Putamen (tissue), 1 donor: ENCODE results near the gene GDPD4.

Source experiments
- DNase-seq: peaks from one replicate; pipeline ENCODE4 v3.0.0-alpha.2; 2016; ENCODE audit warnings: low spot score

The GDPD4 gene

GRCh38 chr11:77294040-77294439 is 7.4 kb downstream of the GDPD4 start:
- DNase-seq, result no peak

- no peak for DNase-seq
These were observed 11.7 kb downstream of the GDPD4 start for GRCh38 chr11:77289737-77290136.

- DNase-seq, result no peak
These were observed 13.7 kb downstream of the GDPD4 start for GRCh38 chr11:77287615-77288273.

DNA sequence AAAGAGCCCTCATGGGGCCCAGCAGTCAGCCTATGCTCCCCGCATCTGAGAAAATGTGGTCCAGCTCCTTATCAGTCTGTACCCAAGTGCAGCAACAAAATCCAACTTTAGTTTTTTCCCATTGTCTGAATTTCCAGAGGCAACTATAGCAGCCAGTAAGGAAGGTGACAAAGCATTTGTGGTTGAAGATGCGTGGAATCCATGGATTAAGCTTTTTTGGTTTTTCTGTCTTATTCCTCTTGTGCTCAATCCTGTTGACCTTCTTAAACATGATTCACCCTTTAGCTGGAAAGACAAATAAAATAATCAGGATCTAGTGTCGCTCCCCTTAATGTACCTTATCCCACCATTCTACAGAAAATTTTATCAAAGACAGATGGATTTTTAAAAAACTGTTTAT is 14.3 kb downstream of the GDPD4 start:
- DNase-seq, result no peak

DNA sequence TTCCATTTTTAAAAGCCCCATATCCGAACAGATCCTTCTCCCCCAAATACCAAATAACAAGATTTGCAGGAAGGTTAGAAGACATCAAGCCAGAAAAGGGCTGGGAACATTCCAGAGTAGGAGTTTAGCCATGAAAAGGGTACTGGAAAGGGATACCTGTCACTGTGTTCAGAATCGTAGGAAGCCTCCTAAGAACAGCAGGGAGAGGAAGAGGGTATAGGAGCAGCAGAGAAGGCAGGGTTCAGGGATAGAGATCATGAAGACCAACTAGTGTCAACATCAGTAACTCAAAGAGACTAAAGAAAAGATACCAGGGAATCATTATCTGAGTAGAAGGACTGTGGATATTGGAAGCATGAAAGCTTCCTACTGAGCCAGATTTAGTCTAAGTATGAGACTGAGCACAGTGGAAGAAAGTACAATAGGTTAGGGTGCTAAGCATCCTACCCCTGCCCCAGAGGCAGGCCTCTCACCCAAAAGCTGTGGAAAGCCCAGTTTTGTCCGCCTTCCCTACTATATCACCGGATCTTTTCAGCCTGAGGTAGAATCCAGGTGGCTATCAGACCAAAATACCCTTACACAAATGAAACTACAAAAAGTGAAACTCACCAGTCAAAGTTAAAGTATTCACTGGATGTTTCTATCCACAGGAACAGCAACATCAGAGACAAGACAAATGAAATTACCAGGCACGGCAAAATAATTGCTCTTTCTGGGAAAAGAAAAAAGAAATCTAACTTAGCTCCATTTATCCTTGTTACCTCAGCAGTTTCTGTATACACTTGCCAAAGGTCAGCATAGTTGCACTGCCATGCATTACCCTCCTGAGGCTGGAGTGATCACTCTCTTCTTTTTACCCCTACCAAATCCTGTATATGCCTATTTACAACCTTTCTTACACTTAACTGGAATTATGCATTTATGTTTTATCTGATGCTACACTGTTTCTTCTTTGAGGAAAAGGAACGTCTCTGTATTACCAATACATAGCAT is 16.7 kb downstream of the GDPD4 start:
- DNase-seq, result no peak

- no peak for DNase-seq
These were observed 18.4 kb downstream of the GDPD4 start for GRCh38 chr11:77283101-77283500.

DNA sequence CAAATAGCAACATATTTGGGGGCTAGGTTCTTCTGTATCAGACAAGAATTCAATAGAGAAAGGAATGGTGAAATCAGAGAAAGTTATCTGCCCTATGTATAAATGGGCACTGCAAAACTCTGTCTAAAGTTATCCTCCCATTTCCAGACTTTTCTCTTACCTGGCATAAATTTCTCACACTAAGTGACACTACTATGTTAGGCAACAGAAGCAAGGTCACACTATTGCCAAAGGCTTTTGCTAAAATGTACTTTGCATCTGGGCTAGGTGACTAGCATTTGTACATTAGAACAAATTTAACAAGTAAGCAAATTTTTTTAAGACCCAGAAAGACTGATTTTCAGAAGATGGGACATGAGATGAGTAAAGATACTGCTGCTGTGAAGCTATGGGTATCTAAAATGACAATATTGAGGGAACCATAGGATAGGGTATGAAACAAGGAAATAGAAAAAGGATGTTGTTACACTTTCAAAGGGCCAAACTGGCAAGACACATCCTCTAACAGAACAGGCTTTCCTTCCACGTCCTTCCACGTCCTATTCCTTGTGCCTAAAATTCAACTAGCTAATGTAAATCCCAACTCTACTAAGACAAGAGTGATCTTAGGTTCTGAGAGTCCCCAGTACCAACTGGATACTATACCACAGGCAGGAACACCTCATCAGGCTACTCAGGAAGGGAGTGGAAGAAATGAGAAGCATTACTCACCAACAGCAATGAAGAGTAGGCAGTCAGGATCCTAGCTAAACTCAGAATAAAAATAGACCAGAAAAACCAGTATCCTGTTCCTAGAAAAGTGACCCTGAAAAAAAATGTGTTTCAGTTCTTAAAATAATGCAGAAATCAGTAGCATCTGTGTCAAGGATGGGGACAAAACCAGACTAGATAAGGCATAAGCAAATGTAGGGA is 22.6 kb downstream of the GDPD4 start:
- DNase-seq, result no peak

GRCh38 chr11:77276271-77276670 is 25.2 kb downstream of the GDPD4 start:
- DNase-seq, result no peak

GRCh38 chr11:77270921-77271320 is 30.6 kb downstream of the GDPD4 start:
- DNase-seq, result no peak

- DNase-seq, result no peak
These were observed 31.9 kb downstream of the GDPD4 start for GRCh38 chr11:77269484-77270123.

- no peak for DNase-seq
These were observed 33.5 kb downstream of the GDPD4 start for GRCh38 chr11:77267962-77268361.

- no peak for DNase-seq
These were observed 34.7 kb downstream of the GDPD4 start for GRCh38 chr11:77266766-77267165.

- DNase-seq, result no peak
These were observed 38.7 kb downstream of the GDPD4 start for GRCh38 chr11:77262803-77263202.

DNA sequence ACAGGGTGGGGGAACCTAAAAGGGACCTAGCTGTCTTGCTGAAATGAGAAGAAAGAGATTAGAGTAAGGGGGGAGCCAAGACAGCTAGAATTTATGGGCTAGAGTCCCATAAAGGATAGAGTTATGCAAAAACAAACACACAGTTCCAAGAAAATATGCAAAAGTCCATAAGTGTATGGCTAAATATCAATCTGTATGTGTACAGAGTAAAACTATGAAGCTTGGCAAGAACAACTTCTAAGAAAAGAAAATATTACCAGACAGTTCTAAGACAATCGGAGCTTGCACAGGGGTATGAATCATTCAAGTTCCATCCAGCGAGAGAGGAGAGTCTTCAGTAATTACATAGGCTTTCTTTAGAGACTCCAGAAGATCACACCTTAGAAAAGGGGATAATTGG is 41.8 kb downstream of the GDPD4 start:
- no peak for DNase-seq

DNA sequence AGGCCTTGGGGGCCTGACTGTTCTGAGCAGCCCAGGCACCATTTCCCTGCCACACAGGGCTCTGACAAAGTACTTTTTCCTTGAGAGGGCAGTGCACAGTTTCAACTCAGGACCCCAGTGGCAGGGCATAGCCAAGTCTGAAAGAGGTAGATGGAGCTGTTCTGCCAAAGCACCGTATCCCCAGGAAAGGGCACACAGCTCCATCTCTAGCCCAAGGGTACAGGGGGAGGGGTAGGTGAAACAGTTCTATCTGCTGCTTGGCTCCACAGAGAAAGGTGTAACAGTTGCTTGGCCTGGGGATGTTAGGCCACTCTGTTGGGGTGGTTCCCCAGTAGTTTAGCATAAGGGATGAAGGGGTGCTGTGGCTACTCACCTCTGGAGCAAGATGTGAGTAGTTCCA is 47.8 kb downstream of the GDPD4 start:
- no peak for DNase-seq

DNA sequence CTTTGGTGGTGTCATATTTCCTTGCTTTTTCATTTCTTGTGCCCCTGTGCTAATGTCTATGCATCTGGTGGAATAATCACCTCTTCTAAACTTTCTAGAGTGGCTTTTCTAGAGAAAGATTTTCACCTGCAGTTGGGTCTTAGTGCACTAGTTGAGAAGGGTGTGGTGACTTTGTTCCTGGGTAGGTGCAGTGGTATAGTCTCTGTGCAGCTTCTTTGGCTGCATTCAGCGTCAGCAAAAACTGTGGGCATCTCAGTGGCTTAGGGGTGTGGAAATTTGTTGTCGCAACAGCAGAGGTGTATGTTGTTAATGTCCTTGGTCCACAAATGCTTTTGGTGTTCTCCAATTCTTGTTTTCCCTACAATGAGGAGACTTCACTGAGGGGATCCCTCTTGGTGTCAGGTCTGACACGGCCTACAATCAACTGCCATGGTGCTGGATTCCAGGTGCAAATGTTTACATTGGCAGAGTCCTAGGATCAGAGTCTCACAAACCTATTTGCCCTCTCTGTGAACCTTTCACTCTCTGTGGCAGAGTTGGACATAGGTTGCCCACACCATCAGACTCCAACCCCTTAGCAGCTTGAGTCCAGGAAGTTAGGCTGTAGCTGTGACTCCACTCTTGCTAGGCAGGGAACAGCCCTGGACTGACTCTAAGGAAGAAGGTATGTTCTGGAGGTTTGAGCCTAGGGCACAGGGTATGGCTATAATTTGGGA is 48.8 kb downstream of the GDPD4 start:
- no peak for DNase-seq

GRCh38 chr11:77250881-77251640 is 50.4 kb downstream of the GDPD4 start:
- DNase-seq, result no peak

- DNase-seq, result no peak
These were observed 52.1 kb downstream of the GDPD4 start for GRCh38 chr11:77249427-77249826.

GRCh38 chr11:77244277-77245027 is 57.0 kb downstream of the GDPD4 start:
- DNase-seq, result no peak

DNA sequence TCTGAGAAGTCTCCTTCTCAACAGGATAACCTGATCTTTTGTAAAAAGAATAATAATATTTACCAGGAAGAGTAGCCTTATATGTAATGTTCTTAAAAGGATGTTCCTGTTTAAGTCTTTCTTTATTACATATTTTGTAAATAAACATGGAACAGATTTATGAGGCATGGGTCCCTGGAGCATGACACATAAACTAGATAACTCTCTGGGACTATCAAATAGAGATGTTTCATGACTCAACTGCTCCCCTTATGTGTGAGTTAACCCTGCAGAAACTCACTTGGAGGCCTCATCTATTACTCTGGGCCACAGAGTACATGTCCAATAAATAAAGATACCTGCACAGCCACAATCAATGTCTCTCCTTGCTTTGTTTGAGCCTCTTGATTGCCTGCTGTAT is 64.6 kb downstream of the GDPD4 start:
- DNase-seq, result no peak
